Amygdala (tissue), 56 donors: ENCODE data around the gene CPLX1.

Experiments
- DNase-seq, 56 donors: peaks; one replicate each; lab custom pipeline; 2025; lab: John Stamatoyannopoulos, UW

CPLX1 gene

GRCh38 chr4:834368-835147 is 8.6 kb upstream of the CPLX1 start:
- no peak for DNase-seq

GRCh38 chr4:833731-834367 is 7.9 kb upstream of the CPLX1 start:
- no peak for DNase-seq

- DNase-seq: no peak
Measured at GRCh38 chr4:833156-833555, 7.2 kb upstream of the CPLX1 start.

- no peak for DNase-seq
Measured at GRCh38 chr4:832536-832935, 6.6 kb upstream of the CPLX1 start.

- DNase-seq: no peak
Measured at GRCh38 chr4:832108-832507, 6.2 kb upstream of the CPLX1 start.

- no peak for DNase-seq
Measured at GRCh38 chr4:831483-831805, 5.5 kb upstream of the CPLX1 start.

- no peak for DNase-seq
Measured at GRCh38 chr4:830601-831482, 4.9 kb upstream of the CPLX1 start.

- no peak for DNase-seq
Measured at GRCh38 chr4:829761-830600, 4.1 kb upstream of the CPLX1 start.

- DNase-seq: no peak
Measured at GRCh38 chr4:829291-829690, 3.4 kb upstream of the CPLX1 start.

- peak in 1 of 56 donors; percentile 15 for DNase-seq
Measured at GRCh38 chr4:828641-829271, 2.8 kb upstream of the CPLX1 start.

- DNase-seq: no peak
Measured at GRCh38 chr4:827209-828081, 1.5 kb upstream of the CPLX1 start.

GRCh38 chr4:826508-827208 is 729 bp upstream of the CPLX1 start:
- DNase-seq: no peak

GRCh38 chr4:825063-825970 is 612 bp downstream of the CPLX1 start:
- no peak for DNase-seq

GRCh38 chr4:824461-825062 is 1.4 kb downstream of the CPLX1 start:
- DNase-seq: no peak

GRCh38 chr4:823761-824460 is 2.0 kb downstream of the CPLX1 start:
- peak in 1 of 56 donors; percentile 19 for DNase-seq

- no peak for DNase-seq
Measured at GRCh38 chr4:823176-823760, 2.7 kb downstream of the CPLX1 start.
